DMS 273 (cell line): ENCODE results near the gene GRK2.
A peak's percentile ranks its signal among the peaks of the same experiment; 100 is the strongest.
"Not testable (repeated sequence)": the region's sequence is repeated elsewhere in the genome, so short reads cannot be mapped to it uniquely, and the experiment has no call there.

Experiments used
- DNase-seq: peaks from one replicate; lab custom pipeline; 2025; ENCODE audit not compliant: unreplicated experiment; lab: John Stamatoyannopoulos, UW

The GRK2 gene

GRCh38 chr11:67266449-67267187 is at the start of gene GRK2:
TSS of gene GRK2 (plus strand) at chr11:67266473. CDS start at chr11:67266700, 227 bp downstream.
- peak; percentile 76 for DNase-seq

- DNase-seq: no peak
These were observed 38.5 kb upstream of the GRK2 start for GRCh38 chr11:67227726-67228125.

- no peak for DNase-seq
These were observed 35.9 kb upstream of the GRK2 start for GRCh38 chr11:67230406-67230805.

- DNase-seq: no peak
These were observed 35.4 kb upstream of the GRK2 start for GRCh38 chr11:67230886-67231285.

GRCh38 chr11:67233584-67234190 is 32.6 kb upstream of the GRK2 start:
- no peak for DNase-seq

- not testable (repeated sequence) for DNase-seq
These were observed 31.7 kb upstream of the GRK2 start for GRCh38 chr11:67234571-67234970.

- no peak for DNase-seq
These were observed 28.7 kb upstream of the GRK2 start for GRCh38 chr11:67237574-67237973.

GRCh38 chr11:67238894-67239782 is 27.1 kb upstream of the GRK2 start:
- DNase-seq: peak; percentile 20

GRCh38 chr11:67239783-67240575 is 26.3 kb upstream of the GRK2 start:
- DNase-seq: peak; percentile 97

GRCh38 chr11:67240576-67241389 is 25.5 kb upstream of the GRK2 start:
- peak; percentile 70 for DNase-seq

- DNase-seq: no peak
These were observed 23.7 kb upstream of the GRK2 start for GRCh38 chr11:67242548-67242947.

- DNase-seq: no peak
These were observed 23.2 kb upstream of the GRK2 start for GRCh38 chr11:67243051-67243450.

GRCh38 chr11:67245046-67245445 is 21.2 kb upstream of the GRK2 start:
- no peak for DNase-seq

GRCh38 chr11:67247946-67248550 is 18.2 kb upstream of the GRK2 start:
- no peak for DNase-seq

- DNase-seq: no peak
These were observed 17.6 kb upstream of the GRK2 start for GRCh38 chr11:67248653-67249052.

GRCh38 chr11:67250059-67251043 is 15.9 kb upstream of the GRK2 start:
- no peak for DNase-seq

GRCh38 chr11:67251841-67252240 is 14.4 kb upstream of the GRK2 start:
- DNase-seq: no peak

- peak; percentile 42 for DNase-seq
These were observed 13.4 kb upstream of the GRK2 start for GRCh38 chr11:67252831-67253239.
